Measurements from ENCODE around the gene XYLB.
"Not testable (repeated sequence)": the region's sequence is repeated elsewhere in the genome, so short reads cannot be mapped to it uniquely, and the experiment has no call there.

Gene XYLB

DNA sequence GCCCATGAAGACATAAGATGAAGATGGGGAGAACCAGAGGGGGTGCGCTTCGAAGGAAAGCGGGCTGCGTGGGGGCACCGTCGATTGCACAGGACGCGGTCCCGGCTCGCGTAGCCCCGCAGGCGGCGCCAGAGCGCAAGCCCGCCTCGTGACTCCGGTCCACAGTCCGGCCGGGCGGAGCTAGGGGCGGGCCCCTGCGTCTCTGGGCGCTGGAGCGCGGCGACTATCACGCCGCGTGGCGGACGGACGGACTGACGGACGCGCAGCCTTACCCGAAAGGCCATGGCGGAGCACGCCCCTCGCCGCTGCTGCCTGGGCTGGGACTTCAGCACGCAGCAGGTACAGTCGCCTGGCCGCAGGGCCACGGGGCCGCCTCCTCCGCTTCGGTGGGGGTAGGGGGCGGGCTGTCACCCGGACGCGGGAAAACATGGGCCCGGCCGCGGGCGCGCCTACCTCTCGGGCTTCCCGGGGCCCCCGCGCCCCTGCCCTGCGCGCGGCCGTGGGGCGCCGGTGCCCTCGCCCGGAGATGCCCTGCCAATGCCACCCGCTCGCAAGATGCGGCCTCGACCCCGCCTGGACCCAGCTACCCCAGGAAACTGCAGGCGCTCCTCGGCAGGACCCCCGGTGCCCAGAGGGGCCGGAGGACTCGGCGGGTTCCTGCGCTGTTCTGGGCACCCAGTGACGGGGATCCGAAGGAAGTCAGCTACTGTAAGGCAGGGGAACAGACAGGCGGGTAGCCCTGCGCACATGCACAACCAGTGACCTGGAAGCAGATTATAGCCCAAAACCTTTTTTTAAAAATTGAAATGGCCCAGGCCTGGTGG lies at the start of gene XYLB:
TSS of gene XYLB (plus strand) at position 199 of the 824 bp plus-strand sequence. CDS start at position 283, 84 bp downstream.
- DNase-seq, result peak; percentile 56

DNA sequence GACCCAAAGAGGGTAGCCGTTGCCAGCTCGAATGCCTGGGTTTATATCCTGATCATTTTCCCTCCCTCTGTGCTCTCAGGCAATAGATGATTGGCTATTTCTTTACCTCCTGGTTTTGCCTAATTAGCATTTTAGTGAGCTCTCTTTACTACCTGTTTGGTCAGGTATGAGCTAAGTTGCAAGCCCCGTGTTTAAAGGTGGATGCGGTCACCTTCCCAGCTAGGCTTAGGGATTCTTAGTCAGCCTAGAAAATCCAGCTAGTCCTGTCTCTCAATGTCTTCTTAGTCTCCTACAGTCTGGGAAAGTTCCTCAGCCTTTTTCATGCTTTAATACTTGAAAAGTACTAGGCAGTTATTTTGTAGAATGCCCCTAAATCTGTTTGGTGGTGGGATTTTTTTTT lies 49.5 kb upstream of the XYLB start:
- not testable (repeated sequence) for DNase-seq

DNA sequence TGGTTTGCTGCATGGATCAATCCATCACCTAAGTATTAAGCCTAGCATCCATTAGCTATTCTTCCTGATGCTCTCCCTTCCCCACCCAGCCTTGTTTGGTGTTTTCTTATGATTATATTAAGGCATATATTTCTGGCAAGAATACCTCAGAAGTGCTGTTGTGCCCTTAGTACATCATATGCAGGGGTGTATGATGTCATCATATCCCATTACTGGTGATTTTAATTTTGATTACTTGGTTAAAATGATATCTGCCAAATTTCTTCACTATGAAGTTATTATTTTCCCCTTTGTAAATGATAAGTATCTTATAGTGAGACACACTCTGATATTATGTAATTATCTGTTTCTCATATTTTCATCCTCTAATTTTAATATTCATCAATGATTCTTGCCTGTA lies 49.0 kb upstream of the XYLB start:
- DNase-seq, result no peak

DNA sequence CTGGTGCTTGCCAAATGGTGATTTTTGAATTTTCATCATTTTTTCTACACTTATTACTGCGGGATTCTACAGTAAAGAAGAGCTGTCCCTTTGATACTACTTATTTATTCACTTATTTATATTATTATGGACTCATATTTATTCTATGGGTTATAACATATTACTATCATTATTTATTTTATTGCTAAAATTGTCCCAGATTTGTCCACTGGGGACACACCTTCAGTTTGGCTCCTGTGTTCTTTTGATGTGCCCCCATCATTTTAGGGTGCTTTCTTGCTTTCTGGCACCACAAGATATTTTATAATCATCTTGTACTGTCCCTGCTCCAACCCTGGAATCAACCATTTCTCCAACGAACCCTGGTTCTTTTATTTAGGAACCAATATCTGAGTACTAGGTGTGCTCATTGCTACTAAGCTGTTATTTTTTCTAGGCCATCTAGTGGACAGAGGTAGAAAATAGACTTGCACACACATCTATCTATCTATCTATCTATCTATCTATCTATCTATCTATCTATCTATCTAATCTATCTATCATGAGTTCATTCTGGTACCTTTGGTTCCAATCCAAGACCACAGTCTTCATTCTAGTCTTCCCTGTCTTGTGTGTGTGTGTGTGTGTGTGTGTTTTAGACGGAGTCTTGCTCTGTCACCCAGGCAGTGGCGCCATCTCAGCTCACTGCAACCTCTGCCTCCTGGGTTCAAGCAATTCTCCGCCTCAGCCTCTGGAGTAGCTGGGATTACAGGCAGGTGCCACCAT lies 48.5 kb upstream of the XYLB start:
- DNase-seq, result no peak

DNA sequence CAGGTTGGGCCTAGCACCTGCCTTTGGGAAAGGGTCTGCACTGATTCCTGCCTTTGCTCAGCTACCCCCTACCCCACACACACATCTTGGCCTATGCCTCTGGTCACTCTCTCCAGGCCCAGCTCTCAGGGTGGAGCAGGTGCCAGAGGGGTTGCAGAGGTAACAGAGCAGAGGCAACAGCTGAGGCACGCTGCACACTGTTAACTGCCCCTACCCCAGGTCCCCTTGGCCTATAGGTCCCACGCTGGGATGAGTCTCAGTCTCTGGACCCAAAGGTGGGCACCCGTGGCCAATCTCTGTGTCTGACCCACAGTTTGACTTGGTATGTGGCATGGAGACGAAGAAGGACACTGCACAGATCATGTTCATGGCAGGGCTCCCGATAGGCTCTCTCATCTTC lies 39.6 kb upstream of the XYLB start:
- no peak for DNase-seq

DNA sequence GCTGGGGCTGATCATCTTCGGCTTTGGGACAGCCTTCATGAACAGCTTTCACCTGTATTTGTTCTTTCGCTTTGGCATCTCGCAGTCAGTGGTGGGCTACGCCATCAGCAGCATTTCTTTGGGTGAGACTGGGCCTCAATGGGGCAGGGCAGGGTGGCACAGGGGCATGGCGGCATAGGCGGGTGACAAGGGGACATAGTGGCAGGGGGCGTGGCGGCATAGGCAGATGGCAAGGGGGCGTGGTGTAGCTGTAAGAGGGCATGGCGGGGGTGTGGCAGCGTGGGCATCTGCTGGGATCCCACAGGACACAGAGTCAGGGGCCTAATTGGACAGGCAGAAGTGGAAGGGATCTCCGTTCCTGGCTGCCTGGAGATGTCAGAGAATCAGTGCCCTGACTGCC lies 39.0 kb upstream of the XYLB start:
- DNase-seq, result no peak

DNA sequence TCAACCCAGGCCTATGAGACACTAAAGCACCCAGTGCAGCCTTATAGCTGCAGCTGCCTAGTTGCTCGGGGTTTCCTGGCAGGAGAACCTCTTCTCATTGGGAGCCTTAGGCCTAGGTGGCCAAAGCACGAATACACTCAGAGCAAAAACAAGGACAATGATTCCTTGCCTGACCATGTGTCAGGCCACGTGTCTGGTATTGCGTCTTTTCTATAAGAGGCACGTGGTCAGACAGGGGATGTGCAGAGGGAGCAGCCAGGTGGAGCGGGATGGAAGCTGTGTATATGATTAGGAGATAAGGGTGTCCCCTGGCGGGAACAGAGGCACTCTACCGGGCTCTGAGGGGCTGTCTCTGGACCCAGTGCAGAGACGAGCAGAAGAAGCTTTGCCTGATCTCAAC lies 38.1 kb upstream of the XYLB start:
- no peak for DNase-seq

DNA sequence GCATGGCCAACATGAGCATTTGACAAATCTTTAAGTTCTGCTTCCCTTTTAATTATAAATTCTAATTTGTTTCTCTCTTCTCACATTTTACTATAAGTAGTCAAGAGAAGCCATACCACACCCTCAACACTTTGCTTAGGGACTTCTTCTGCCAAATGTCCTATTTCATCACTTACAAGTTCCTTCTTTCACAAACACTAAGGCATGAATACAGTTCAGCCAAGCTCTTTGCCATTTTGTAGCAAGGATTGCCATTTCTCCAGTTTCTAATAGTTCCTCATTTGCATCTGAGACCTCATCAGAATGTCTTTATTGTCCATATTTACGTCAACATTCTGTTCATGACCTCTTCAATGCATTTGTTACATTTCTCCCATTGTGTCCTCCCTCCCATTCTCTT lies 35.1 kb upstream of the XYLB start:
- no peak for DNase-seq

GRCh38 chr3:38311941-38312340 lies 34.6 kb upstream of the XYLB start:
- DNase-seq, result no peak

GRCh38 chr3:38312356-38312755 lies 34.2 kb upstream of the XYLB start:
- no peak for DNase-seq

GRCh38 chr3:38313263-38313662 lies 33.3 kb upstream of the XYLB start:
- no peak for DNase-seq

DNA sequence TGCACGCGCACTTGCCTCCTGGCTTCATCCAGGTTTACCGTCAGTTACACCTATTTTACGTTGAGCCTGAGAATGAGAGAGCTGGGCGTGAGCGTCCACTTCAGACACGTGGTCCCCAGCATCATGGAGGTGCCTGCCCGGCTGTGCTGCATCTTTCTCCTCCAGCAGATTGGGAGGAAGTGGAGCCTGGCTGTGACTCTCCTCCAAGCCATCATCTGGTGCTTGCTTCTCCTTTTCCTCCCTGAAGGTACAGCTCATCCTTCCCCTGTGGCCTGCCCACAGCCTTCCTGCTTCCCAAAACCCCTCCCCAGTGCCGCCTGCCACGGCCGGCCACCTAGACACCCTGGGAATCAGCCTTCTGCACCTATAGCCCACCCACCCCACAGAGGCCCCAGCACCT lies 32.9 kb upstream of the XYLB start:
- no peak for DNase-seq

DNA sequence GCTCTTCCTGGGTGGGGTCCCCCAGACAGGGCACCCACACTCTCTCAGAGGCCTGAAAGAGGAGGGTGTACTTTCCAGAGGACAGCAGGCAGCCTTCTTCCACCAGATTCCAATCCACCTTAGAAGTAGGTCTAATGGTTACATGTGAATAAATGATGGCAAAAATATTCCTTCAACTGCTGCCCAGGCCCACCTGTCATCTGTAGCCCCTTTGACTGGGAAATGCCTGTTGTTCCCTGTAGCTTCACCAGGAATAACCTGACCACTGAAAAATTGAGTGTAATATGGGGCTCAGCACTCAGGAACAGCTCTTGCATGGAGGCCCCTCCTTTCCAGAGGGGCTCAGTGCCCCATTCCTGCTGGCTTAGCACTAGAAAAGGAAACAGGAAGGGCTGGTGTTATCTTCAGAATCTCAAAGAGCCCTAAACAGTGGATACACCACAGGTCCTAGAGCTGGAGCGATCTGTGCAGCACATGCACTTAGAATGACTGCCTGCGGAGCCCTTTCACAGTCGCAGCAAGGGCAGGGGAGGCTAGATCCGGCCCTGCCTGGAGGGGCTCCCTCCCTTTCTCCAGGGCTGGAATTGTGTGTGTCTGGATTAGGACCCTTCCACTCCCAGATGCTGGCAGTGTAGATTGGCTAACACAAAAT lies 32.3 kb upstream of the XYLB start:
- DNase-seq, result no peak

DNA sequence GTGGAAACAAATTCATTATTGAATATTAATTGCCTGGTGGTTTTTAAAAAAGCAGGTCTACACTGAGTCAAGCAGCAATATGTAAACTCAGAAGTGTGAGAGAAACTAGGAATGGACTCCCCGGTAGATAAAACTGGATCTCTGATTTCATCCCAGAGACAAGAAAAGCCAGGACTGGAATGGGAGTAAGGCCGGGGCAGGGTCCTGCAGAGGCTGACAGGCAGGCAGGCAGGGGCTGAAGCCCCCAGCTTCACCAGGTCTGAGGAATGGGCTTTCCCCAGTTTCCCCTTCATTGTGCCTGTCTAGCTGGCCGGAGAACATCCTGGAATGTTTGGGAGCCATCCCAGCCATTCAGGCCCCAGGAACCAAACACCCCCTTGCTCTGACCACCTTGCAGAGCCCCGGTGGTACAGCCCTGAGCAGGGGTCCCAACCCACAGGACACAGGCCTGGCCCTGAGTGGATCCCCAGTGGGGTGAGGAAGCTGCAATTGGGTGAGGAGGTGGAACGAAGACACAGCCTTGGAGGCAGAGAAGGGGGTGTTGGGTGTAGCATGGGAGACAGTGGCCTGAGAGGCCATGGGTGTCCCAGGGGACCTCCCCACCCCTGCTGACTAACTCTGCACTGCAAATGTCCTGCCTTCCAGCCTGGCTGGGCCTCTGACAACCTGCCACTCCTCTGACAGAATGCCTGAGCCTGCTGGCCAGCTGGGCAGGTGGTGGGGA lies 31.7 kb upstream of the XYLB start:
- DNase-seq, result no peak

GRCh38 chr3:38315488-38316230 lies 30.9 kb upstream of the XYLB start:
- no peak for DNase-seq

GRCh38 chr3:38316356-38317191 lies 30.0 kb upstream of the XYLB start:
- DNase-seq, result no peak

DNA sequence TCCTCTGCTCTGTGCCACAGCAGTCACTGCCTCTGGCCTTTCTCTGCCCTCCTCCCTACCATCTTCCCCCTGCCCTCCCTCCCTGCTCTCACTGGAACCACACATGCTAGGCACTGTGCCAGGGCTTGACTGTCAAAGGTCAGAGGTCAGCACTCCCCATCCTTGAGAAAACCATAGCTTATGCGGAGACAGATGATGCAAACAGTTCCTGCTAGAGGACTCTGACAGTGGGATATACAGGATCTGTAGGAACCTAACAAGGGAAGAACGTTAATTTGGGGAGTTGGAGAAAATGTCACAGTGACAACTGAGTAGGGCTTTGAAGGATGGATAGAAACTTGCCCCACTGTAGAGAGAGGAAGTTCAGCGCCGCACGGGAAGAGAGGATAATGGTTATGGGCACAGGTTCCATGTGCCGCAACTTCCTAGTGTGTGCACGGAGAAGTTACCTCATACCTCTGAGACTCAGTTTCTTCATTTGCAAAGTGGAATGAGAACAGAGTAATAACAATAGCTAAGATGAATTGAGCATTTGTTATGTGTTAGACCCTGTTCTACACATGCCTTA lies 29.3 kb upstream of the XYLB start:
- no peak for DNase-seq

GRCh38 chr3:38318766-38319671 lies 27.6 kb upstream of the XYLB start:
- DNase-seq, result no peak

- not testable (repeated sequence) for DNase-seq
These were observed 25.9 kb upstream of the XYLB start for GRCh38 chr3:38320638-38321037.

DNA sequence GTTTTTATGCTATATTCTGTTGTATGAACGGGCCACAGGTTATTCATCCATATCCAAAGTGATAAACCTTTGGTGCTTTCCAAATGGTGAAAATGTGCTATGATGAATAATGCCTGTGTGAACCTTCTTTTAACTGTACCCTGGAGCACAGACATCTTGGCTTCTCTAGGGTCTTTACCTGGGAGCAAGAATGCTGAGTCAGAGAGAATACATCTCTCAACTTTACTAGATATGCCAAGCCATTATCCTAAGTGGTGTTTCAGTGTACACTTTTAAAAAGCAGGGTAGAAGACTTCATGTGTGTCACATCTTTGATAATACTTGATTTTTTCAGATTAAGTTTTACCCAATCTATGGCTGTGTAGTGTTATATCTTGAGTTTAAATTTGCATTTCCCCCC lies 23.5 kb upstream of the XYLB start:
- no peak for DNase-seq

All from NCI-H2227 treated with DMSO at 0.1 percent for 48 hours (cell line).